SU-DHL-6 (cell line): ENCODE measurements around the gene EXPH5.

Source experiments
- H2AFZ ChIP-seq: fragments of 200-600 bp; sonication (generic); 2 replicates; pipeline ENCODE4 v1.6.1; 2014; ENCODE audit warnings: low read depth, mild to moderate bottlenecking, moderate library complexity, mixed read lengths, antibody characterized with exemption, low read length; ENCODE audit not compliant: severe bottlenecking
- H3F3A ChIP-seq: fragments of 200-600 bp; shearing (Covaris generic); 2 replicates; pipeline ENCODE4 v1.6.0; 2016; ENCODE audit warnings: antibody characterized with exemption, mild to moderate bottlenecking; ENCODE audit not compliant: insufficient read depth
- H3K27ac ChIP-seq: fragments of 200-600 bp; sonication (generic); 2 replicates; pipeline ENCODE4 v1.5.1; 2016; ENCODE audit warnings: low read depth, mild to moderate bottlenecking, low read length, moderate library complexity, mixed read lengths
- H3K27me3 ChIP-seq: fragments of 200-600 bp; sonication (generic), shearing (Covaris generic); 2 replicates; pipeline ENCODE4 v1.6.0; 2014; ENCODE audit warnings: mild to moderate bottlenecking, low read length
- H3K36me3 ChIP-seq: fragments of 200-600 bp; sonication (generic); 2 replicates; pipeline ENCODE4 v1.6.1; 2014; ENCODE audit warnings: mild to moderate bottlenecking, low read length, mixed read lengths
- H3K4me2 ChIP-seq: fragments of 300-600, 200-600 bp; shearing (Covaris generic), sonication (generic); 2 replicates; pipeline ENCODE4 v1.6.0; 2014; ENCODE audit warnings: low read length, low read depth, mild to moderate bottlenecking; ENCODE audit not compliant: poor library complexity, severe bottlenecking
- H3K4me3 ChIP-seq: fragments of 200-600 bp; sonication (generic); 2 replicates; pipeline ENCODE4 v1.5.1; 2014; ENCODE audit warnings: antibody characterized with exemption, low read length, mild to moderate bottlenecking, mixed read lengths; ENCODE audit not compliant: insufficient read depth, poor library complexity, severe bottlenecking
- H3K79me2 ChIP-seq: fragments of 200-600 bp; sonication (generic); 2 replicates; pipeline ENCODE4 v1.6.1; 2014; ENCODE audit warnings: mild to moderate bottlenecking, low read length, moderate library complexity; ENCODE audit not compliant: insufficient read depth
- H3K9ac ChIP-seq: fragments of 200-600 bp; sonication (generic); 2 replicates; pipeline ENCODE4 v1.7.0; 2014; ENCODE audit warnings: mild to moderate bottlenecking, low read length
- H3K9me2 ChIP-seq: fragments of 200-600 bp; sonication (generic); replicated peaks from 2 replicates; pipeline ENCODE4 v1.6.1; 2014; ENCODE audit warnings: low read length; ENCODE audit not compliant: insufficient read depth
- H3K9me3 ChIP-seq: fragments of 200-600 bp; sonication (generic); 2 replicates; pipeline ENCODE4 v1.6.1; 2014; ENCODE audit warnings: low read length, mixed read lengths; ENCODE audit not compliant: insufficient read depth
- H4K20me1 ChIP-seq: fragments of 200-600 bp; sonication (generic); 2 replicates; pipeline ENCODE4 v1.6.1; 2014; ENCODE audit warnings: low read depth, mild to moderate bottlenecking, antibody characterized with exemption, low read length, moderate library complexity, mixed read lengths
- EZH2phosphoT487 ChIP-seq: fragments of 200-600 bp; sonication (generic), shearing (Covaris generic); conservative IDR thresholded peaks from 2 replicates; pipeline ENCODE4 v1.6.1; 2018; ENCODE audit warnings: mild to moderate bottlenecking, antibody characterized with exemption, low read length, moderate library complexity, mixed read lengths
- TF ChIP-seq, protein P1 (sequence below): fragments of 200-600 bp; sonication (generic); IDR thresholded peaks from one replicate; pipeline ENCODE4 v1.5.1; 2017; ENCODE audit warnings: antibody characterized with exemption, mild to moderate bottlenecking, low read length, moderate library complexity; ENCODE audit not compliant: insufficient read depth, poor library complexity, severe bottlenecking

The EXPH5 gene

DNA sequence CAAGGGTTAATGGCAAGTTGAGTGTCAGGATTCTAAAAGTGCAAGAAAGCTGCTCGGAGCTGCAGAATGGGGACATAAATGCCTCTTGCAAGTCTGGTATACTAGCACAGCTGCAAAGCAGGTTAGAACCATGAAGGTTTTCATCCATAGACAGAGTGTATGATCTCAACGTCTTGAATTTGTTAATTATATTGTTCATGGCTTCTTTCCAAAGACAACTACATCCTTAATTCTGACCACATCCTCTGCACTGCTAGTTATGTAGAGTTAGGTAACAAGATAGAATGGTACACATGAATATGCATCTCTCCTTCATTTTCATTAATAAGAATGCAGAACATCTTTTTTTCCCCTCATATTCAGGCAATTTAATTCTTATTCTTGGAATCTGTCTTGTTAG, 34.2 kb downstream of the EXPH5 start:
- no peak overlapping the region for H3K4me3 ChIP-seq
- no peak overlapping the region for H3K9ac ChIP-seq

DNA sequence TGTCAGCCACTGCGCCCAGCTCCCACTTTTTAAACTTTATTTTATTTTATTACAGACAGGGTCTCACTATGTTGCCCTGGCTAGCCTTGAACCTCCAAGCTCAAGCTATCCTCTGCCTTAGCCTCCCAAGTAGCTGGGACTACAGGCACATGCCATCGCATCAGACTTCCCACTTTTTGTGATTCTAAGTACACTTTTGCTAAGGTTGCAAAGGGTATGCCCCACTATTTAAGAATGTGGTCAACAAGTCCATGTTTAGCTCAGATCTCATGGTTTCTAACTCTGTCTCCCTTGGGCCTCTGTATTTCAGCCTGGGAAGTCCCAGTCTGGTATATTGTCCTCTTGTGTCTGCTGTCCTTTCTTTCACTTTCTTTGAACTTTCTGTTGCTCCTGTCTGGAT, 35.3 kb downstream of the EXPH5 start:
- Histone ChIP-seq H3K9me3 (no peaks in the 10 kb centered on the region), H3K27me3 (no peaks in the 10 kb centered on the region), H3F3A (no peaks in the 10 kb centered on the region), H2AFZ (no peak overlapping the region), H4K20me1 (no peaks in the 10 kb centered on the region), H3K36me3 (no peaks in the 10 kb centered on the region), H3K4me2 (no peak overlapping the region), H3K9me2 (no peaks in the 10 kb centered on the region), H3K27ac (no peak overlapping the region), H3K79me2 (no peaks in the 10 kb centered on the region), H3K4me3 (no peak overlapping the region), H3K9ac (no peak overlapping the region)
- TF ChIP-seq, protein P1, sequence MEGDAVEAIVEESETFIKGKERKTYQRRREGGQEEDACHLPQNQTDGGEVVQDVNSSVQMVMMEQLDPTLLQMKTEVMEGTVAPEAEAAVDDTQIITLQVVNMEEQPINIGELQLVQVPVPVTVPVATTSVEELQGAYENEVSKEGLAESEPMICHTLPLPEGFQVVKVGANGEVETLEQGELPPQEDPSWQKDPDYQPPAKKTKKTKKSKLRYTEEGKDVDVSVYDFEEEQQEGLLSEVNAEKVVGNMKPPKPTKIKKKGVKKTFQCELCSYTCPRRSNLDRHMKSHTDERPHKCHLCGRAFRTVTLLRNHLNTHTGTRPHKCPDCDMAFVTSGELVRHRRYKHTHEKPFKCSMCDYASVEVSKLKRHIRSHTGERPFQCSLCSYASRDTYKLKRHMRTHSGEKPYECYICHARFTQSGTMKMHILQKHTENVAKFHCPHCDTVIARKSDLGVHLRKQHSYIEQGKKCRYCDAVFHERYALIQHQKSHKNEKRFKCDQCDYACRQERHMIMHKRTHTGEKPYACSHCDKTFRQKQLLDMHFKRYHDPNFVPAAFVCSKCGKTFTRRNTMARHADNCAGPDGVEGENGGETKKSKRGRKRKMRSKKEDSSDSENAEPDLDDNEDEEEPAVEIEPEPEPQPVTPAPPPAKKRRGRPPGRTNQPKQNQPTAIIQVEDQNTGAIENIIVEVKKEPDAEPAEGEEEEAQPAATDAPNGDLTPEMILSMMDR: no peak
- TF ChIP-seq EZH2phosphoT487: no peak

More for the DNA sequence above, 34.2 kb downstream of the EXPH5 start:
- Histone ChIP-seq H4K20me1 (no peaks in the 10 kb centered on the region), H2AFZ (no peak overlapping the region), H3K27me3 (no peaks in the 10 kb centered on the region), H3K36me3 (no peaks in the 10 kb centered on the region), H3K4me2 (no peak overlapping the region), H3K9me3 (no peaks in the 10 kb centered on the region), H3K9me2 (no peaks in the 10 kb centered on the region), H3K79me2 (no peaks in the 10 kb centered on the region), H3F3A (no peaks in the 10 kb centered on the region), H3K27ac (no peak overlapping the region)
- TF ChIP-seq EZH2phosphoT487: no peak
- TF ChIP-seq, protein P1: no peak

DNA sequence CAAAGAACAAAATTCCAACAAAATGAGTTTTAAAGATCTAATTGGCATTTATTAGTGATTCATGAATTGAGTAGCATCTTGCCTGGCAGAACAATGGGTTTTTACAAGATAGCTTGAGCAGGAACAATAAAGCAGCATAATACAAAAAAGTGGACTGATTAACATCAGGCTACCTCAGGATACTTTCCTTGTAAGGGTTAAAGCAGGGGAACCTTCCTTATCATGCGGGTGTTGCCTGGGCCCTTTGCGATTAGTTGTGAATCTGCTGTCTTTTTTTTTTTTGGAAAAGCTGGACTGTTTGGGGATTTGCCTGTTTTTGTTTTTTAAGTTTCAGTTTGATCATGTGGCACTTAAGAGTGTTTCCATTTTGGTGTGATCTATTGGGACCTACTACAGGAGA, 37.5 kb downstream of the EXPH5 start:
- no peaks in the 10 kb centered on the region for H4K20me1 ChIP-seq
- no peak overlapping the region for H3K4me2 ChIP-seq
- no peak overlapping the region for H3K9ac ChIP-seq
- no peak overlapping the region for H3K4me3 ChIP-seq
- TF ChIP-seq EZH2phosphoT487: no peak
- TF ChIP-seq, protein P1: no peak
- H3F3A ChIP-seq: no peaks in the 10 kb centered on the region
- no peaks in the 10 kb centered on the region for H3K36me3 ChIP-seq
- no peak overlapping the region for H2AFZ ChIP-seq
- H3K9me2 ChIP-seq: no peaks in the 10 kb centered on the region
- no peaks in the 10 kb centered on the region for H3K79me2 ChIP-seq
- H3K9me3 ChIP-seq: no peaks in the 10 kb centered on the region
- no peak overlapping the region for H3K27ac ChIP-seq
- H3K27me3 ChIP-seq: no peaks in the 10 kb centered on the region
